ENCODE results near the gene GCA. TPM values are rescaled to one million over a fixed set of nuclear protein-coding genes. Genes with fewer than 3 reads are reported as not detected.

The GCA gene
- total and polyA plus RNA-seq, 2 of the 8 experiments (the other 6 are each of a cell fraction or from before 2014, with no cell fraction given) = 37.4 to 42.0 TPM

GRCh38 chr2:162372818-162373217 lies 28.9 kb downstream of the GCA start (continued):
- TF ChIP-seq, protein P1, sequence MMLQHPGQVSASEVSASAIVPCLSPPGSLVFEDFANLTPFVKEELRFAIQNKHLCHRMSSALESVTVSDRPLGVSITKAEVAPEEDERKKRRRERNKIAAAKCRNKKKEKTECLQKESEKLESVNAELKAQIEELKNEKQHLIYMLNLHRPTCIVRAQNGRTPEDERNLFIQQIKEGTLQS (IDR thresholded peaks at IDR 0.05; ENCODE audit: insufficient read depth, low read depth, low read length) = no peak
- TF ChIP-seq JUN (IDR thresholded peaks at IDR 0.05; ENCODE audit: low read depth, low read length) = no peak

All from H1 (cell line).